NCI-H774 (cell line): ENCODE data around the gene TMEM97.
A peak's percentile ranks its signal among the peaks of the same experiment; 100 is the strongest.
"Not testable (repeated sequence)": the region's sequence is repeated elsewhere in the genome, so short reads cannot be mapped to it uniquely, and the experiment has no call there.

Source experiments
- DNase-seq: peaks from one replicate; lab custom pipeline; 2025; lab: John Stamatoyannopoulos, UW

Gene TMEM97

DNA sequence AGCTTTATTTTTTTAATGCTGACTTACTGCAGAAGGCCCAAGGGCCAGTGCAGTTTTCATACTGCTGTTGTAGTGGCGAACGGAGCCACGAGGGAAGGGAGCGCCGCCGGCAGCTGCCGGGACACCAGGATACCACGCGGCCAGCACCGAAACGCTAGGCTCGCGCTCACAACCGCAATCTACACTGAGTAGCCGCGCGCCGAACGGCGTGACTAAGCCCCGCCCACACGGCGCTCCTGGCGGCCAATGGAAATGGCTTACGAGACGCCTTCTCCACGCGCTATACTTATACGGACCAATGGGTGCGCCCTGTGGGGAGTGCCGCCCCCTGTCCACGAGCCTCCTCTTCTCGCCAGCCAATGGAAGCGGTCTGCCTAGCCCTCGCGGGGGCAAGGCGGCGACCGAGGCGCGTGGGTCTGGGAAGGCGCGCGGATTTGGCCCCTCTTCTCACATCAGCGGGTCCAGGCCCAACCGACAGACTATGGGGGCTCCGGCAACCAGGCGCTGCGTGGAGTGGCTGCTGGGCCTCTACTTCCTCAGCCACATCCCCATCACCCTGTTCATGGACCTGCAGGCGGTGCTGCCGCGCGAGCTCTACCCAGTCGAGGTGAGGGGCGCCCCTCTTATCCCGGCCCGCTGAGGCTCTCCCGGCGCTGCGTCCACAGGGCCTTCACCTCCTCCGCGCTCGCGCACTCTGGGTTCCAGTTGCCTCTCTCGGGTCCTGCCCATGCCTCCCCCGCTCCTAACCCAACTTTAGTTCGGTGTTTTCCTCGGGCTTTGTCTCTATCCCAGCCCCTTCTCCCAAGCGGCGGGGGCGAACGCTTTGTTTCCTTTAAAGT, at the start of gene TMEM97:
TSS of gene TMEM97 (plus strand) at position 442 of the 839 bp plus-strand sequence. CDS start at position 482, 40 bp downstream.
- peak; percentile 98 for DNase-seq

DNA sequence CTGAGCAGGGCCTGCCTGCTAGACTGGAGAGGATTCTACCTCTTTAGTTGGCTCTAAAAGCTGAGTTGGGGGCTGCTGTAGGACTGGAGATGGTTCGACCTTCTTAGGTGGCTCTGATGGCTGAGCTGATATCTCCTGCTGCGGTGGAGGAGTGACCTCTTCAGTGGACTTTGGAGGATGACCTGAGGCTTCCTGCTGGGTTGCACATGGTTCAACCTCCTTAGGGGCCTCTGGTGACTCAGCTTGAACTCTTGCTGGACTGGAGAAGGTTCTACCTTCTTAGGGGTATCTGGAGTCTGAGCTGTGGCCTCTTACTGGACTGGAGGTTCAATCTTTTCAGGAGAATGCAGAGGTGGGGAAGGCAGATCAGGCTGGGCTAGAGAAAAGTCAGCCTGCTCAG, 48.9 kb upstream of the TMEM97 start:
- DNase-seq = no peak

DNA sequence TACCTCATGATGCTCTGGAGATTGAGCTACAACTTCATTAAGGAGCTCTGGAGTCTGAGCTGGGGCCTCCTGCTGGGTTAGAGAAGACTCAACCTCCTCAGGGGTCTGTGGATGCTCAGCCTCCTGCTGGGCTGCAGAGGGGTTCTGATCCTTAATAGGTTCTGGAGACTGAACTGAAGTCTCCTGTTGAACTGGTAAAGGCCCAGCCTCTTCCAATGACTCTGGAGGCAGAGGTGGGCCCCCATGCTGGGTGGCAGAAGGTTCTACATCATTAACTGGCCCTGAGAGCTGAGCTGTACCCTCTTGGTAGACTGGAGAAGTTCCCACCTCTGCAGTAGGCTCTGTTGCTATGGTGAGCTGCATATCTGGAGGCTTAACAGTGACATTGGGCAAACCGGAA, 48.1 kb upstream of the TMEM97 start:
- DNase-seq = no peak

DNA sequence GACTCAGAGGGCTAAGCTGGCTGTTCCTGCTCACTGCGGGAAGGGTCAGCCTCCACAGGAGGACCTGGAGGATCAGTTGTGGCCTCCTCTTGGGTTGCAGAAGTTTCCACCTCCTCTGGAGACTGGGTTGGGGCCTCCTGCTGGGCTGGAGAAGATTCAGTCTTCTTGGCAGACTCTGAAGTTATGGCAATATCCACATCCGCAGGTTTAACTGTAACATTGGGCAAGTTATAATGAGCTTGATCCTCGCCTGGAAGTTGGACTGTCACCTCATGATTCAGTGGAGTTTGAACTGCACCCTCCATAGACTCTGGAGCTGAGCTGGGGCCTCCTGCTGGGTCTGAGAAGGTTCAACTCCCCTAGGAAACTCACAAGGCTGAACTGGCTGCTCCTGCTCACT, 47.6 kb upstream of the TMEM97 start:
- no peak for DNase-seq

DNA sequence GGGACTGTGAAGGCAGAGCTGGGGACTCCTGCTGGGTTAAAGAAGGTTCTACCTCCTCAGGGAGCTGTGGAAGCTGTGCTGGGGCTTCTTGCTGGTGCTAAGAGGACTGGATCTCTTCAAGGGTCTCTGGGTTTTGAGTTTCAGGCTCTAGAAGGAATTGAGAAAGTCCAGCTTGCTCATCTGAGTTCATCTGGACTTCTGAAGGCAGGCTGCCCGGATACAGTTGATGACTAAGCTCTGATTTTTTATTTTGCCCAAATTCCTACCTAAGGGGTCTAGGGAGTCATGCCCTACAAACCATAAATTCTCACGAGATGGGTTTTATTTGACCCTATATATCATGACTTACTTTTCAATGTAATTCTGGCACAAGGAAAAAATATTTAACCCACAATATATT, 46.8 kb upstream of the TMEM97 start:
- DNase-seq = no peak

DNA sequence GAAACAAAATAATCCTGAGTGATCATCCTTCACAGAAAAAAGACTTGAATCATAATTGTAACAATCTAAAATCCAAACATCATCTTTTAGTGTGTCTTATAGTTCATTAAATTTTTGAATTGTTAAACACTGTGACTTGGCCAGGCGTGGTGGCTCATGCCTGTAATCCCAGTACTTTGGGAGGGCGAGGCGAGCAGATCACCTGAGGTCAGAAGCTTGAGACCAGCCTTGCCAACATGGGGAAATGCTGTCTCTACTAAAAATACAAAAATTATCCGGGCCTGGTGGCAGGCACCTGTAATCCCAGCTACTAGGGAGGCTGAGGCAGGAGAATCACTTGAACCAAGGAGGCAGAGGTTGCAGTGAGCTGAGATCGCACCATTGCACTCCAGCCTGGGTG, 45.7 kb upstream of the TMEM97 start:
- not testable (repeated sequence) for DNase-seq

DNA sequence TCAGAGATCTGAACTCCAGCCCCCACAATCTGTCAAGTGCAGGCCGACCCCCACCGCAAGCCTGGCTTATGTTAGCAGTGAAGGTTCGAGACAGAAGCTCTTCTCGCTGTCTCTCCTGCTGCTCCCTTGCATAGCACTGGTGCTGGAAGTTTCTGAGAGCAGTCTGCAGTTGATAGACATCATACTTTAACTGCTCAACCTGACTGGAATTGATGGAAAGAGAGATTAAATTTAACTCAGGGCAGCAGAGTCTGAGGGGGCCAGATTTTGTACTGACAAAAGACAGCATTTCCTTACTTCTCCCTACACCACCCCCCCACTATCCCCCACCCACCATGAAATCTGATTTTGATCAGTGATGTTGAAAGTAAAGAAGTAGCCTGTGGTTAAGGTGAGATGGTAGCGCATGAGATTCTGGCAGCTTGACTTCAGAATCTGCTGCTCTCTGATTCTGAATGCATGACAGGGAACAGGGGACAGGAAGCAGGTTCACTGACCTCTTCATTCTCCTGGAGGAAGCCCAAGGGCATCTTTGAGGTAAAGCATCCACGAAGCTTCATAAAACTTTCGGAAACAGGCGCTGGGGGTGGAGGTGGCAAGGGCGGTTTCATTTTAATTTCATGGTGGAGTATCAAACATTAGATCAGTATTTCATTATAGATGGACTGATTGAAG, 44.3 kb upstream of the TMEM97 start:
- DNase-seq = no peak

DNA sequence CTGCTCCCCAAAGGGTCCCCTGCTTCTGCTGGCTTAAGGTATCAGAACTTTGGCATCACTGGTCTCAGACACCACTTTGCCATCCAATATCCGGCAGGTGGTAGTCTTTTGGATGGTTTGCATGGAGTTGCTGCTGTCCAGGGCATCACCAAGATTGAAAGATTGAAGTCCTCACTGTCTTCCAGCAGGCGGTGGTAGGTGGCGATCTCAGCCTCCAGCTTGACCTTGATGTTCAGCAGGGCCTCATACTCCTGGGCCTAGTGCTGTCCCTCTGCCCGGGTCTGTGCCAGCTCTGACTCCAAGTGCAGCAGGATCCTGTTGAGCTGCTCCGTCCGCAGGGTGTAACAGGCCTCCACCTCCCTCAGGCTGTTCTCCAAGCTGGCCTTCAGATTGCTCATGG, 43.0 kb upstream of the TMEM97 start:
- DNase-seq = no peak

DNA sequence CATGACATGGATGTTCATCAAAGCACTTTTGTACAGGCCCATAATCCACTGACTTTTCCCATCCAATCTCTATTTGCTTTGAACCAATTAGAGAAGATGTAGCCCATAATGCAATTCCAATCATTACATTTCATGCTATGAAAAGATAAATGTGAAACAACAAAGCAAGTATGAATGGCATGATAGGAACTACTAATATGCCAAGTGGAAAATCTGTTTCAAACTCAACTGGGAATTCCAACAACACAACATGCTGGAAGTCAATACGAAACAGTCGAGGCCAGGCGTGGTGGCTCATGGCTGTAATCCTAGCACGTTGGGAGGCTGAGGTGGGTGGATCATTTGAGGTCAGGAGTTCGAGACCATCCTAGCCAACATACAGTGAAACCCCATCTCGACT, 39.6 kb upstream of the TMEM97 start:
- no peak for DNase-seq

DNA sequence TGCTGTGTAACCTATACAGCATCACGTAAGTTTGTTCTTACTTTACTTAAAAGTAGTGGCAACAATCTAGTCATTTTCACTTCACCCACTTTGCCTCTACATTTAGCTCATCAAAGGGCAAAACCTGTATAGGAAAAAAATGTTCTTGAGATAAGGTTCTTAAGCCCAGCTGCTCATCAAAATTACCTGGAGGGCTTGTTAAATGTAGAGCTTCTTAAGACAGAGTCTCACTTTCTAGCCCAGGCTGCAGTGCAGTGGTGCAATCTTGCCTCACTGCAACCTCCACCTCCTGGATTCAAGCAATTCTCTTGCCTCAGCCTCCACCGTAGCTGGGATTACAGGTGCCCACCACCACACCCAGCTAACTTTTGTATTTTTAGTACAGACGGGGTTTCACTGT, 38.2 kb upstream of the TMEM97 start:
- no peak for DNase-seq

DNA sequence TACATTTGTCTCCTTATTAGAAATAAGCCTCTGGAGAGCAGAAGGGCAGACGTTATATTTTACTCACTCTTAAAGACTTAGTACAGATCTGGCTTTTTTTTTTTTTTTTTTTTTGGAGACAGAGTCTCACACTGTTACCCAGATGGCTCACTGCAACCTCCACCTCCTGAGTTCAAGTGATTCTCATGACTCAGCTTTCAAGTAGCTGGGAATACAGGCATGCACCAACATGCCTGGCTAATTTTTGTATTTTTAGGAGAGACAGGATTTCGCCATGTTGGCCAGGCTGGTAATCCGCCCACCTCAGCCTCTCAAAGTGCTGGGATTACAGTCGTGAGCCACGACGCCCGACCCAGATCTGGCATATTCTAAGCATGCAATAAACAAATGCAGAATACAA, 36.4 kb upstream of the TMEM97 start:
- no peak for DNase-seq

DNA sequence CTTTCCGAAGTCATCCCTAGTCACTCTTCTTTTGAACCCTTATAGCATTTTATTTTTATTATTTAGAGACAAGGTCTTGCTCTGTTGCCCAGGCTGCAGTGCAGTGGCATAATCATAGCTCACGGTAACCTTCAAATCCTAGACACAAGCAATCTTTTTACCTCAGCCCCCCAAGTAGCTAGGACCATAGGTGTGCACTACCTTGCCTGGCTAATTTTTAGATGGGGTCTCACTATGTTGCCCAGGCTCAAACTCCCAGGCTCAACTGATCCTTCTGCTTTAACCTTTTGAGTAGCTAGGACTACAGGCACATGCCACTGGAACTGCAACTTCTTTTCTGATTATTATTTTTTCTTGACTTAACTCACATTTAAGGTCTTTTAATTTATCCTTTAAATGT, 33.0 kb upstream of the TMEM97 start:
- no peak for DNase-seq

DNA sequence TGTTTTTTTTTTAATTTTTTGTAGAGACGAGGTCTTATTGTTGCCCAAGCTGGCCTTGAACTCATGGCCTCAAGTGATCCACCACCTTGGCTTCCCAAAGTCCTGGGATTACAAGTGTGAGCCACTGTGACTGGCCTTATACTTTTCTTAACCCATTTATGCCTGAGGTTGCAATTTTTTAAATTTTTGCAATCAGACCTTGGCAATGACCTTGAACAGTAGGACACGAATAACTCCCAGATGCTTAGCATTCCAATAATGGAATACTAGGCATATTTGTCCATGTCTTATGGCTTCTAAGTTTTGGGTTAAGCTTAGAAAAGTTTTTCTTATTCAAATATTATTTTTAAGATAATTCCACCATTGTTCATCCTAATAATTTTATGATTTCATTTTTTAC, 28.3 kb upstream of the TMEM97 start:
- DNase-seq = no peak

DNA sequence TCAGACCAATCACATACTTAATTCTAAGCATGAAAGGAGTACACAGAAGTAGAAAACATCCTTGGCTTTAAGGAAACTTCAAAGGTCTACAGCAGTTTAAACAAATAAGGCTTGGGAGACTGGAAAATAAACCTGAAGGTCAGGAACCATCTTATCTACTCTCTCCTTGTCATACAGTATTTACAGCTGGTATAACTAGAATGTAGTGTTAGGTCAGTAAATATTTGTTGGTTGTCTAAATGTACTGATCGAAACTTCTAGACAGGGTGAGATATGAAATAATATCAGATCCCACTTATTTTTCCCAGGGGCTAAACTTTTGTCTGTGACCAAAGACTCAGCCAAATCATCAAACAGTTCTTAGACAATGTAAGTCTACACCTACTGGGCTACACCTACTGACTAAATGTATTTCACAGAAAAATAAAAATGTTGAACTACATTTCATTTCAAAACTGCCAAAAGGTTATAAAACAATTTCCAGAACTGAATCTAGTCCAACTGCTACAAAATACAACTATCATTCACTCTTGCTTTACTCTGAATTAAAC, 27.1 kb upstream of the TMEM97 start:
- no peak for DNase-seq

DNA sequence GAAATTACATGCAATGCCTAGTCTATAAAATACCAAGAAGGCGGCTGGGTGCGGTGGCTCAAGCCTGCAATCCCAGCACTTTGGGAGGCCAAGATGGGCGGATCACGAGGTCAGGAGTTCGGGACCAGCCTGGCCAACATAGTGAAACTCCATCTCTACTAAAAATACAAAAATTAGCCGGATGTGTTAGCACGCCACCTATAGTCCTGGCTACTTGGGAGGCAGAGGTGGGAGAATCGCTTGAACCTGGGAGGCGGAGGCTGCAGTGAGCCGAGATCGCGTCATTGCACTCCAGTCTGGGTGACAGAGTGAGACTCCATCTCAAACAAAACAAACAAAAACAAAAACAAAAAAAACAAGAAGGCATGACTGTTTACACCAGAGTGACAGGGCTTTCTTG, 26.1 kb upstream of the TMEM97 start:
- not testable (repeated sequence) for DNase-seq

DNA sequence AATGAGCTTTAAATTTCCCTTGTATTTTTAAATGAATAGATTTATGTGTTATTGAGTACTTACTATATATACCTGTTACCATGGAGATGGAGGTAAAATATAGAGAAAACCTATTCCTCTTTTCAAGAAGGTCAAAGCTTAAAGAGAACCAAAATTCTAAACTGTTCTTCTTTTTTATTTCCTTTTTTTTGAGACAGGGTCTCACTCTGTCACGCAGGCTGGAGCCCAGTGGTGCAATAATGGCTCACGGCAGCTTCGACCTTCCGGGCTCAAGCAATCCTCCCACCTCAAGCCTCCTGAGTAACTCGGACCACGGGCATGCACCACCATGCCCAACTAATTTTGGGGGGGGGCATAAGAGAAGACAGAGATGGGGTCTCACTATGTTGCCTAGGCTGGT, 25.0 kb upstream of the TMEM97 start:
- DNase-seq = no peak

DNA sequence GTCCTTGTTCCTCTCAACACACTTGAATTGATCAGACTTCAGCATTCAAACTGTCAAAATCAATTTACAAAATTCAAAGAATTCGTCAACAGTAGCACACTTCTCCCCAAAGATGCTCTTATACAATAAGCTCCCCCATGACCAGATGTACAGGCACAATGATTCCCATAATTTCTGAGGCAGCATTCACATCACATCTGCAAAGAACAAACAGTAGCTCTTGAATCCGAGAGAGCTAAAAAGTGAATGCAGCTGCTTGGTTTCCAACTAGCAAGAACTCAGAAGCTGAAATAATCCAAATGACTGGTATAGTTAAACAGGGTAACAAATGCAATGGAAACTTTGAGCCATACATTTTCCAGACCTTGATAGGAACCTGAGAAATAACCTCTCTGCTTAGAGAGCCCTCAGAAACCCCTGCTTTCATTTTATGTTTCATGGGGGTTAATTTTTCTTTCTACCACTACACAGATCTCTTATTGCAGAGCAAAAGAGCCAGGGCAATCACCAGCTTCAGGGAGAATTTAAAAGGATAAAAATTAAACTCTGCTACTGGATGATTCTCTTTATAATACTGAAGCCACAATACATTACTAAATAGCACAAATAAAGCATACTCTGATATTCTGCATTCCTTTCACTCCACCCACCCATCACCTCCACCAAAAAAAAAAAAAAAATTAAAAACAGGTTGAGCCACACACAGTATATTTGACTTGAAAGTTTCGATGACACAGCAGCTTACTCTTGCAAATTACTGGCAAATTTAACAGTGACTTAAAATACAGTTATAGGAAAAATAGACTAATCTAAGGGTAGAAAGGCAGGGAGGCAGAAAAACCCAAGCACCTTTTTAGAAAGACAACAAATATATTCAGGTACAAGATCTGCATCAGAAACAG, 23.1 kb upstream of the TMEM97 start:
- no peak for DNase-seq

DNA sequence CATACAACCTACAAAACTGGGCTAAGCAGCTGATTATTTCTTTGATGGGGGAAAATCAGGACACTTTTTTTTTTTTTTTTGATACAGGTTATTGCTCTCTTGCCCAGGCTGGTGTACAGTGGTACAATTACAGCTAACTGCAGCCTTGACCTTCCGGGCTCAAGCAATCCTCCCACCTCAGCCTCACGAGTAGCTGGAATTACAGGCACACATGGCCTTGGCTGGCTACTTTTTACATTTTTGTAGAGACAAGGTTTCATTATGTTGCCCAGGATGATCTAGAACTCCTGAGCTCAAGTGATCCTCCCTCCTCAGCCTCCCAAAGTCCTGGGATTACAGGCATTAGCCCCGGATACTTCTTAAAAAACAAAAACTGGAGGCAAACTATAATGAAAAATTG, 20.6 kb upstream of the TMEM97 start:
- DNase-seq = no peak

DNA sequence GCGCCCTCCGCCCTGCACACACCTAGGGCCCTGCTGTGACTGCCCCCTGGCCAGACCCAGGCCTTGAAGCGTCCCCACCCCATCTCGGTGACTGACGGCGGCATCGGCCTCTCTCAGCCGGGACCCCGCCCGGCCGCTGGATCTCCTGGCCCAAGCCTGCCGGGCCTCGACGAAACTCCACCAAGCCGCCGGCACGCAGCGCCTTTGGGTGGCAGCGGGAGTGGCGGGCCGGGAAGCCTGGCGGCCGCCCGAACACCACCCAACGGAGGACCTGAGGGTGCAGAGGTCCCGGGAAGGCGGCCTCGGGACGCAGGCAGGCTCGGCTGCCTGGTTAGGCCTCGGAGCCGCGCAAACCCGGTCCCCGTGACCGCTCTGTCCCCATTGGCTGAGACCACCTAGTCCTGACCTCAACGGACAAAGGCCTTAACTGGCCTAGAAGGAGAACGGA, 12.0 kb upstream of the TMEM97 start:
- DNase-seq = no peak

DNA sequence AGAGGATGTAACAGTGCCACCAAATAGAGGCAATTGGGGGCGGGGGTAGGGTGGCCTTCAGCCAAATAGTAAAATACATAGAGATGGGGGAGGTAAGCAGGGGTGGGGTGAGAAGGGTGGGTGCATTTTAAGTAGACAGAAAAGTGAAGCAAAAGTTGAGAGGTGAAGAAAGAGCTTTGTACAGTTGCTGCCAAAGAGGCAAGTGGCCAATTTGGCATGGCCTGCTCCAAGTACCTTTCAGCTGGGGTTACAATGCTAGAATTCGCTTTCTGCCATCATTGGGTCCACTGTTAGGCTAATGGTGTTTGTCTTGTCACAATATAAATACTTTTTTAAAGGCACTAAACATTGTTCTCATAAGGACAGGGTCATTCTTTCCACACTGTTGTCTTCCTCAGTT, 5.2 kb upstream of the TMEM97 start:
- DNase-seq = no peak

DNA sequence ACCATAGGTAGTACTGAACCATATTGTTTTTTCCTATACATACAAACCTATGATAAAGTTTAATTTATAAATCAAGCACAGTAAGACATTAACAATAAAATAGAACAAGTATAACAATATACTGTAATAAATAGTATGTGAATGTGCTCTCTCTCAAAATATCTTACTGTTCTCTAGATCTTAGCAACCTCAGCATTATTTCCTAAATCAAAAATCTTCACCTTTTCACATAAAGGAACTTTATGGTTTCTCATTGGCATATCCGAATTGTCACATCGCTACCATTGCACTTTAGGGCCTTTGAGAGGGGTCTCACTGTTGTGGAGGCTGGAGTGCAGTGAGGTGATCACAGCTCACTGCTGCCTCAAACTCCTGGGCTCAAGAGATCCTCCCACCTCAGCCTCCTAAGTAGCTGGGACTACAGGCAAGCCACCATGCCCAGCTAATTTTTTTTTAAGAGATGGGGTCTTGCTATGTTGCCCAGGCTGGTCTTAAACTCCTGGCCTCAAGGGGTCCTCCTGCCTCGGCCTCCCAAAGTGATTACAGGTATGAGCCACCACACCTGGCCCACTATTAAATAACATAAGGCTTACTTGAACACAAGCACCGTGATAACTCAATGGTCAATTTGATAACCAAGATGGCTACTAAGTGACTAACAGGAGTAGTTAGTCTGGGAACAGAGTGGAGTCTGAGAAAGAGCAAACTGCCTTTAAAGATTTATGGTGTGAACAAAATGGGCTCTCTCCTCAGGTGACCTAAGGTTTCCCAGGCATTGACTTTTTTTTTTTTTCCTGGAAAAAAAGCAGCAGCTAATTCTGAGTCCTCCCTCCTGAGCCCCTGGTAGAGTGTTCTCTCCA, 2.9 kb upstream of the TMEM97 start:
- DNase-seq = no peak
